PC-3 (cell line): Measurements from ENCODE around the gene PPFIBP1. TPM values are rescaled to one million over a fixed set of nuclear protein-coding genes. Genes with fewer than 3 reads are reported as not detected.

Experiments
- ATAC-seq: fragments of 200-7000 bp; cut with Tn5 transposase; 2 replicates; pipeline ENCODE4 v1.9.1; 2020; ENCODE audit warnings: mild to moderate bottlenecking, moderate library complexity
- BruUV-seq: library from RNA; stranded (reverse); fragments of 400-500 nt; replicated peaks from 2 replicates; lab custom pipeline; 2021; lab: Mats Ljungman, UMichigan
- CTCF ChIA-PET: fragments of 300-600 bp; sonication (Branson Sonifier 250); formaldehyde crosslinking; loops from one replicate; lab custom pipeline; 2022; ENCODE audit warnings: antibody characterized with exemption; lab: Charles Lee
- POLR2A ChIA-PET: fragments of 300-600 bp; sonication (Branson Sonifier 250); formaldehyde crosslinking; loops from one replicate; lab custom pipeline; 2022; ENCODE audit warnings: antibody characterized with exemption; ENCODE audit not compliant: unreplicated experiment; lab: Charles Lee
- DNase-seq: peaks from one replicate; pipeline ENCODE4 v3.0.0-alpha.2; 2015
- H2AFZ ChIP-seq: fragments of 300-600 bp; sonication (generic); 2 replicates; pipeline ENCODE4 v1.6.0; 2016; ENCODE audit warnings: antibody characterized with exemption, low read length
- H3F3A ChIP-seq: fragments of 300-600 bp; sonication (generic); one replicate; pipeline ENCODE4 v1.6.0; 2017; ENCODE audit warnings: antibody characterized with exemption, low read length, control low read depth, mild to moderate bottlenecking; ENCODE audit not compliant: unreplicated experiment
- H3K27ac ChIP-seq: fragments of 300-600 bp; sonication (generic); 2 replicates; pipeline ENCODE4 v1.5.1; 2016; ENCODE audit warnings: mild to moderate bottlenecking, low read length
- H3K27me3 ChIP-seq: fragments of 300-600 bp; sonication (generic); 2 replicates; pipeline ENCODE4 v1.6.1; 2016; ENCODE audit warnings: low read length, mixed read lengths
- H3K36me3 ChIP-seq: fragments of 300-600 bp; sonication (generic); 2 replicates; pipeline ENCODE4 v1.6.1; 2016; ENCODE audit warnings: low read depth, mixed run types, low read length, mixed read lengths
- H3K4me1 ChIP-seq: fragments of 300-600 bp; sonication (generic); 2 replicates; pipeline ENCODE4 v1.5.1; 2016; ENCODE audit warnings: low read length; ENCODE audit not compliant: insufficient read depth
- H3K4me2 ChIP-seq: fragments of 300-600 bp; sonication (generic); 2 replicates; pipeline ENCODE4 v1.6.0; 2016; ENCODE audit warnings: low read length
- H3K4me3 ChIP-seq: fragments of 300-600 bp; sonication (generic); 2 replicates; pipeline ENCODE4 v1.5.1; 2016; ENCODE audit warnings: mild to moderate bottlenecking, low read length, mixed read lengths
- H3K79me2 ChIP-seq: fragments of 300-600 bp; sonication (generic); 2 replicates; pipeline ENCODE4 v1.6.1; 2017; ENCODE audit warnings: low read length, mixed read lengths
- H3K9ac ChIP-seq: fragments of 300-600 bp; sonication (generic); 2 replicates; pipeline ENCODE4 v1.6.0; 2016; ENCODE audit warnings: mild to moderate bottlenecking, low read length
- H3K9me2 ChIP-seq: fragments of 300-600 bp; sonication (generic); replicated peaks from 2 replicates; pipeline ENCODE4 v1.6.1; 2016; ENCODE audit warnings: mixed run types, low read length, mixed read lengths
- H3K9me3 ChIP-seq: fragments of 300-600 bp; sonication (generic); 2 replicates; pipeline ENCODE4 v1.6.1; 2016; ENCODE audit warnings: low read length, mixed read lengths
- H4K20me1 ChIP-seq: fragments of 300-600 bp; sonication (generic); 2 replicates; pipeline ENCODE4 v1.6.1; 2016; ENCODE audit warnings: low read length, mixed read lengths
- EZH2 ChIP-seq: fragments of 300-600 bp; sonication (generic); IDR thresholded peaks from one replicate; pipeline ENCODE4 v1.6.1; 2017; ENCODE audit warnings: antibody characterized with exemption, mild to moderate bottlenecking, low read length; ENCODE audit not compliant: unreplicated experiment
- EZH2phosphoT487 ChIP-seq: fragments of 300-600 bp; sonication (generic); IDR thresholded peaks from 2 replicates; pipeline ENCODE4 v1.6.1; 2018; ENCODE audit warnings: mild to moderate bottlenecking, antibody characterized with exemption, low read length, borderline replicate concordance
- intact Hi-C: fragments of 100-400 bp; cut with micrococcal nuclease; formaldehyde crosslinking; loops from 2 replicates; pipeline ENCODE4 v1.9.0; 2023
- total RNA-seq: library from RNA; depleted of rRNA; stranded (reverse); fragments of >200 nt; gene quantifications from 2 replicates; pipeline ENCODE4 v1.2.3, GENCODE V29; 2014
- TF ChIP-seq, protein P1 (sequence below): fragments of 300-600 bp; sonication (generic); conservative IDR thresholded peaks from 2 replicates; pipeline ENCODE4 v1.5.1; 2017; ENCODE audit warnings: antibody characterized with exemption, low read depth, mild to moderate bottlenecking, low read length

Gene PPFIBP1
- total RNA-seq, 1 experiment from 2014 or later: 56.9 TPM

- H4K20me1 ChIP-seq: no peaks in the 10 kb centered on the region
- H3F3A ChIP-seq: no peaks in the 10 kb centered on the region
- peaks cover 99% of the 10 kb centered on the region for H3K79me2 ChIP-seq
- no peak overlapping the region for H3K9ac ChIP-seq
- no peaks in the 10 kb centered on the region for H3K36me3 ChIP-seq
- POLR2A ChIA-PET: no interaction called here
- intact Hi-C loops: no loop called here
- TF ChIP-seq EZH2phosphoT487 (no peak), EZH2 (no peak)
- TF ChIP-seq, protein P1, sequence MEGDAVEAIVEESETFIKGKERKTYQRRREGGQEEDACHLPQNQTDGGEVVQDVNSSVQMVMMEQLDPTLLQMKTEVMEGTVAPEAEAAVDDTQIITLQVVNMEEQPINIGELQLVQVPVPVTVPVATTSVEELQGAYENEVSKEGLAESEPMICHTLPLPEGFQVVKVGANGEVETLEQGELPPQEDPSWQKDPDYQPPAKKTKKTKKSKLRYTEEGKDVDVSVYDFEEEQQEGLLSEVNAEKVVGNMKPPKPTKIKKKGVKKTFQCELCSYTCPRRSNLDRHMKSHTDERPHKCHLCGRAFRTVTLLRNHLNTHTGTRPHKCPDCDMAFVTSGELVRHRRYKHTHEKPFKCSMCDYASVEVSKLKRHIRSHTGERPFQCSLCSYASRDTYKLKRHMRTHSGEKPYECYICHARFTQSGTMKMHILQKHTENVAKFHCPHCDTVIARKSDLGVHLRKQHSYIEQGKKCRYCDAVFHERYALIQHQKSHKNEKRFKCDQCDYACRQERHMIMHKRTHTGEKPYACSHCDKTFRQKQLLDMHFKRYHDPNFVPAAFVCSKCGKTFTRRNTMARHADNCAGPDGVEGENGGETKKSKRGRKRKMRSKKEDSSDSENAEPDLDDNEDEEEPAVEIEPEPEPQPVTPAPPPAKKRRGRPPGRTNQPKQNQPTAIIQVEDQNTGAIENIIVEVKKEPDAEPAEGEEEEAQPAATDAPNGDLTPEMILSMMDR: no peak
- no peak for ATAC-seq
- no TSS peak for BruUV-seq
- peaks cover 8% of the 10 kb centered on the region for H3K4me1 ChIP-seq
- DNase-seq: no peak
- no peak overlapping the region for H3K4me2 ChIP-seq
- no peaks in the 10 kb centered on the region for H3K9me2 ChIP-seq
- H3K27me3 ChIP-seq: no peaks in the 10 kb centered on the region
- H2AFZ ChIP-seq: no peak overlapping the region
- no peak overlapping the region for H3K4me3 ChIP-seq
- CTCF ChIA-PET: no interaction called here
- H3K9me3 ChIP-seq: no peaks in the 10 kb centered on the region
- no peak overlapping the region for H3K27ac ChIP-seq
Measured at GRCh38 chr12:27555361-27555760, 31.4 kb downstream of the PPFIBP1 start.

DNA sequence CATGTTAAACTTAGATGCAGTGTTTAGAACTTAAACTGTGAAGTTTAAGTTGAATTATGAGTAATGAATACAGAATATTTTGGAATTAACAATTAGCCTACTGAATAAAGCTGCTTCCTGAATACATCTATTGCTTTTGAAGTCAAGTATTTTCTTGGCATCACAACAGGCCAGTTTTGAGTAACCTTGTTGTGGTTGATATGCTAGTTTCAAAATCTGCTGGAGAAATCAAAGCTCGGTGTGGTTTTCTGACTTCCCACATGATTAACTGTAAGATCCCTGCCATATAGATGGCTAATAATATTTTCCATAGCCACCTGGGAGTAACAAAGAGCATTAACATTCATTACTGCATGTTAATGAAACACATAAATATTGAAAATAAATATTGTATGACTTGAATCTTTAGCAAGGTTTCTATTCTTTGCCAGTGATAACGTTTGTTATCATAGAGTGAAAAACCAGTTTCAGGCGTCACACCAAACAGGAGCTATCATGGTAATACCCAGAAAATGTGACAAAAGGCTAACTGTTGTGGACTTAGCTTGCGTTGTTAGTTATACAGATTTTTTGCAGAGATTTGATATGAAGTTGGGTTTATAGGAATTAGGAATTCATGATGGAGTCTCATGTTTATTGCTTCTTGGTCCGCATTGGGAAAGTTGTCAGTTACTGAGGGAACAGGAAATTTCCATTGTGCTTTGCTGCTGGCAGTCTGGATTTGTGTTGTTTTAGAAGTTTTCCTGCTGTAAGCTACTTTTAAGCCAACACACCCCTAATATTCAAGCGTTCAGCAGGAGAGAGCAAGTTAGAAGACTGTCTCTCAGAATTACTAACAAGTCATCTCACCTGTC, 32.1 kb downstream of the PPFIBP1 start:
- no TSS peak for BruUV-seq
- no peak overlapping the region for H2AFZ ChIP-seq
- TF ChIP-seq, protein P1: no peak
- TF ChIP-seq EZH2phosphoT487 (no peak), EZH2 (no peak)
- H3K27ac ChIP-seq: no peak overlapping the region
- H3K4me3 ChIP-seq: no peak overlapping the region
- H4K20me1 ChIP-seq: no peaks in the 10 kb centered on the region
- DNase-seq (no peak), ATAC-seq (no peak)
- H3K36me3 ChIP-seq: no peaks in the 10 kb centered on the region
- POLR2A ChIA-PET: no interaction called here
- H3K9me3 ChIP-seq: no peaks in the 10 kb centered on the region
- CTCF ChIA-PET: no interaction called here
- no peaks in the 10 kb centered on the region for H3K9me2 ChIP-seq
- no peaks in the 10 kb centered on the region for H3K27me3 ChIP-seq
- no peak overlapping the region for H3K4me2 ChIP-seq
- H3K79me2 ChIP-seq: peaks cover 100% of the 10 kb centered on the region
- H3K4me1 ChIP-seq: peaks cover 1% of the 10 kb centered on the region; the same call in 1 of the 2 replicates
- H3F3A ChIP-seq: no peaks in the 10 kb centered on the region
- intact Hi-C loops: no loop called here
- no peak overlapping the region for H3K9ac ChIP-seq

GRCh38 chr12:27560126-27560525, 36.1 kb downstream of the PPFIBP1 start:
- ATAC-seq (no peak), DNase-seq (no peak)
- Histone ChIP-seq H3K9ac (no peak overlapping the region), H3K4me2 (no peak overlapping the region), H3K9me3 (no peaks in the 10 kb centered on the region), H3K4me3 (no peak overlapping the region), H2AFZ (no peak overlapping the region), H3F3A (no peaks in the 10 kb centered on the region), H4K20me1 (no peaks in the 10 kb centered on the region), H3K4me1 (peaks cover 11% of the 10 kb centered on the region), H3K9me2 (no peaks in the 10 kb centered on the region), H3K27me3 (no peaks in the 10 kb centered on the region), H3K27ac (no peak overlapping the region), H3K79me2 (peaks cover 74% of the 10 kb centered on the region), H3K36me3 (no peaks in the 10 kb centered on the region)
- intact Hi-C loops: no loop called here
- no peak for TF ChIP-seq EZH2phosphoT487
- no peak for TF ChIP-seq EZH2
- TF ChIP-seq, protein P1: no peak
- BruUV-seq: no TSS peak
- POLR2A ChIA-PET: no interaction called here
- CTCF ChIA-PET: no interaction called here
